K562 (cell line): Measurements from ENCODE around the gene TKT. TPM values are rescaled to one million over a fixed set of nuclear protein-coding genes. Genes with fewer than 3 reads are reported as not detected.

Source experiments
- ATAC-seq: fragments of 200-7000 bp; cut with Tn5 transposase; 3 replicates; pipeline ENCODE4 v1.9.1; 2020; ENCODE audit warnings: moderate library complexity
- BruUV-seq: library from RNA; stranded (reverse); fragments of 400-500 nt; replicated peaks from 2 replicates; lab custom pipeline; 2021; lab: Mats Ljungman, UMichigan
- CTCF ChIA-PET: fragments of 300-600 bp; formaldehyde crosslinking; extraction: SDS; loops from one replicate; lab custom pipeline; 2021; ENCODE audit warnings: low intra/inter-chr PET ratio; lab: Yijun Ruan, JAX
- POLR2A ChIA-PET: fragments of 300-600, 350-650 bp; sonication (Branson Sonifier 250); formaldehyde crosslinking; extraction: SDS; loops from one replicate; lab custom pipeline; 2021; ENCODE audit warnings: antibody characterized with exemption, inconsistent platforms; lab: Yijun Ruan, JAX
- DNase-seq, 4 experiments: peaks; one replicate each; pipeline versions ENCODE4 v3.0.0 to v3.0.0-alpha.2; 2011 to 2018; ENCODE audit warnings: low spot score in 3 of 4, mixed read lengths in 3 of 4; ENCODE audit errors: extremely low read depth in 1 of 4
- FAIRE-seq: peaks from 2 replicates; lab custom pipeline; 2011; peaks lifted over from hg19 to GRCh38; lab: Jason Lieb, UNC
- H2AFZ ChIP-seq: 2 replicates; pipeline ENCODE4 v1.6.0; 2011; ENCODE audit warnings: low read depth, low read length, control low read depth, inconsistent platforms
- H3K27ac ChIP-seq: fragments of 200-600 bp; 3 replicates; pipeline ENCODE4 v1.8.0; 2011; ENCODE audit warnings: low read depth, mild to moderate bottlenecking, control low read depth, inconsistent platforms, low read length, moderate library complexity, mixed read lengths; ENCODE audit errors: extremely low read depth
- H3K27me3 ChIP-seq, 2 experiments: fragments of 300-600 bp in 1 of 2; 2 replicates in 1 of 2; 3 replicates in 1 of 2; pipeline versions ENCODE4 v1.6.0 to v1.8.0; 2011; ENCODE audit warnings: inconsistent platforms in 2 of 2, low read length in 2 of 2, mild to moderate bottlenecking in 1 of 2, mixed read lengths in 1 of 2, moderate library complexity in 1 of 2; ENCODE audit not compliant: control insufficient read depth in 2 of 2, insufficient read depth in 2 of 2
- H3K36me3 ChIP-seq: fragments of 300-600 bp; 3 replicates; pipeline ENCODE4 v1.8.0; 2011; ENCODE audit warnings: mild to moderate bottlenecking, low read length, inconsistent platforms; ENCODE audit not compliant: control insufficient read depth, insufficient read depth
- H3K4me1 ChIP-seq, 2 experiments: fragments of 200-600 bp in 1 of 2; replicated peaks in 1 of 2; 2 replicates in 1 of 2; 3 replicates in 1 of 2; pipeline versions ENCODE4 v1.5.1 to v1.8.0; 2011; ENCODE audit warnings: inconsistent platforms in 2 of 2, low read length in 2 of 2, mild to moderate bottlenecking in 1 of 2, mixed read lengths in 1 of 2, moderate library complexity in 1 of 2; ENCODE audit not compliant: control insufficient read depth in 2 of 2, insufficient read depth in 2 of 2
- H3K4me2 ChIP-seq: 2 replicates; pipeline ENCODE4 v1.6.1; 2011; ENCODE audit warnings: low read length, control low read depth, inconsistent platforms, mixed read lengths; ENCODE audit not compliant: insufficient read depth
- H3K4me3 ChIP-seq: fragments of 200-600 bp; sonication (generic), shearing (Covaris generic); 2 replicates; pipeline ENCODE4 v1.5.1; 2016; ENCODE audit warnings: control low read depth, inconsistent platforms
- H3K79me2 ChIP-seq: fragments of 200-600 bp; 3 replicates; pipeline ENCODE4 v1.8.0; 2011; ENCODE audit warnings: low read length, inconsistent platforms; ENCODE audit not compliant: control insufficient read depth, insufficient read depth
- H3K9ac ChIP-seq, 2 experiments: 2 replicates each; pipeline versions ENCODE4 v1.6.0 to v1.6.1; 2011; ENCODE audit warnings: low read depth in 2 of 2, low read length in 2 of 2, control low read depth in 1 of 2, inconsistent platforms in 1 of 2, mild to moderate bottlenecking in 1 of 2, mixed read lengths in 1 of 2; ENCODE audit not compliant: insufficient read depth in 1 of 2
- H3K9me1 ChIP-seq: one replicate; pipeline ENCODE4 v1.6.0; 2011; ENCODE audit warnings: inconsistent platforms, mild to moderate bottlenecking, low read length, moderate library complexity; ENCODE audit not compliant: control insufficient read depth, insufficient read depth
- H3K9me3 ChIP-seq: replicated peaks from 2 replicates; pipeline ENCODE4 v1.5.1; 2011; ENCODE audit warnings: low read depth, low read length, inconsistent platforms; ENCODE audit not compliant: control insufficient read depth, insufficient read depth
- H4K20me1 ChIP-seq: replicated peaks from 2 replicates; pipeline ENCODE4 v1.6.1; 2011; ENCODE audit warnings: low read length, inconsistent platforms, mixed read lengths; ENCODE audit not compliant: control insufficient read depth, insufficient read depth
- ATF4 ChIP-seq: fragments of 450-650 bp; formaldehyde crosslinking; IDR thresholded peaks from 2 replicates; pipeline ENCODE4 v1.4.0; 2022; ENCODE audit warnings: mild to moderate bottlenecking, moderate library complexity
- CREBBP ChIP-seq: IDR thresholded peaks from one replicate; pipeline ENCODE4 v1.6.1; 2012; ENCODE audit warnings: low read depth, mild to moderate bottlenecking, control low read depth, inconsistent platforms, low read length
- DIDO1 ChIP-seq: fragments of 450-650 bp; IDR thresholded peaks from 2 replicates; pipeline ENCODE4 v1.6.1; 2016; ENCODE audit warnings: low read depth, missing biosample characterization, missing genetic modification characterization
- POLR2G ChIP-seq: fragments of 200-400 bp; formaldehyde crosslinking; IDR thresholded peaks from 2 replicates; pipeline ENCODE4 v1.6.1; 2017; ENCODE audit warnings: low read depth, mild to moderate bottlenecking, antibody characterized with exemption, low read length, moderate library complexity
- SFPQ ChIP-seq: fragments of 200-400 bp; formaldehyde crosslinking; IDR thresholded peaks from 2 replicates; pipeline ENCODE4 v1.6.1; 2017; ENCODE audit warnings: mild to moderate bottlenecking, low read depth, low read length, moderate library complexity
- WGBS: fragments of 100-300 bp; shearing (Covaris generic); methylation state at CpG from one replicate; pipeline ENCODE4 v1.1.6; 2016; ENCODE audit warnings: low coverage, mixed read lengths; ENCODE audit not compliant: insufficient coverage; ENCODE audit errors: missing lambda C conversion rate; 5-methylcytosine and 5-hydroxymethylcytosine counted together
- in situ Hi-C: fragments of 300-500 bp; cut with MboI; formaldehyde crosslinking; loops from 4 replicates; pipeline ENCODE4 v1.15.0; 2018; ENCODE audit warnings: inconsistent platforms, mixed read lengths
- intact Hi-C: fragments of 100-400 bp; cut with micrococcal nuclease; formaldehyde crosslinking; loops from 2 replicates; pipeline ENCODE4 v1.14.2; 2022
- polyA plus RNA-seq, 8 experiments: library from polyadenylated mRNA; depleted of rRNA in 4 of 8; stranded (reverse) in 5 of 8; unstranded in 3 of 8; fragments of >200 nt; fragmentation: Nextera tagmentation in 2 of 8; fragmentation: Illumina TruSeq in 1 of 8; extraction: Ambion mirVana in 2 of 8; extraction: Trizol in 1 of 8; gene quantifications; 2 replicates each; pipeline versions ENCODE4 v1.2.1 to v1.2.3, GENCODE V29; 2011 to 2014; ENCODE audit warnings: inconsistent platforms in 1 of 8, missing spikeins in 1 of 8
- total RNA-seq, 7 experiments: library from RNA; depleted of rRNA in 6 of 7; stranded (reverse); fragments of >200 nt in 6 of 7; fragmentation: Illumina TruSeq in 2 of 7; extraction: Trizol in 2 of 7; gene quantifications; 2 replicates each; pipeline versions ENCODE4 v1.2.1 to v1.2.3, GENCODE V29; 2011 to 2021; ENCODE audit warnings: low replicate concordance in 1 of 7

The TKT gene
- total and polyA plus RNA-seq, 9 of the 15 experiments (the other 6 are each of a cell fraction or from before 2014, with no cell fraction given): 58.1 to 401 (median 187) TPM

GRCh38 chr3:53226841-53227407 is 28.9 kb downstream of the TKT start:
- H3K36me3 ChIP-seq: peaks cover 90% of the 10 kb centered on the region
- 90% methylated on average over 14 of the region's 17 CpGs for WGBS
- no peaks in the 10 kb centered on the region for H3K27me3 ChIP-seq
- H3K79me2 ChIP-seq: no peaks in the 10 kb centered on the region
- in situ Hi-C loops: no loop called here
- BruUV-seq: no TSS peak
- H3K9me1 ChIP-seq: no peaks in the 10 kb centered on the region
- H3K27ac ChIP-seq: no peak overlapping the region
- ATAC-seq (no peak), DNase-seq (peak in 1 of 4 experiments; percentile 7), FAIRE-seq (no peak)
- intact Hi-C loops: loop anchor here (10.0 kb wide), 1 partner anchor 48 kb away; no protein-coding TSS in a partner anchor
- no peak overlapping the region for H2AFZ ChIP-seq
- no peaks in the 10 kb centered on the region for H3K9me3 ChIP-seq
- peaks cover 0 to 3% of the 10 kb centered on the region in 2 experiments; a peak in 1 of 5 replicates for H3K4me1 ChIP-seq
- H3K4me2 ChIP-seq: no peak overlapping the region
- H4K20me1 ChIP-seq: peaks cover 7% of the 10 kb centered on the region
- ChIA-PET POLR2A (interaction anchor here (1.2 to 2.2 kb wide), 2 partner anchors 9 to 112 kb away, joined by 4 to 9 read pairs; no protein-coding TSS in a partner anchor), CTCF (no interaction called here)
- H3K4me3 ChIP-seq: no peak overlapping the region
- no peak overlapping the region; a peak in 1 of 4 replicates for H3K9ac ChIP-seq
- TF ChIP-seq SFPQ (no peak), DIDO1 (tag) (no peak), CREBBP (no peak), POLR2G (peak; percentile 52), ATF4 (CRISPR knock-in tag) (no peak)
